Activated CD8-positive, alpha-beta T cell treated with anti-CD3 and anti-CD28 coated beads, Interleukin-2, amount 10 ng/mL, durations not matched to agents 7 days and 5 days (primary cell): Measurements from ENCODE around the gene PCDHB16. TPM values are rescaled to one million over a fixed set of nuclear protein-coding genes. Genes with fewer than 3 reads are reported as not detected.
"Not testable (repeated sequence)": the region's sequence is repeated elsewhere in the genome, so short reads cannot be mapped to it uniquely, and the experiment has no call there.

Experiments used
- ATAC-seq: fragments of 150-1000 bp; cut with Tn5 transposase; one replicate; pipeline ENCODE4 v1.10.0; 2021; ENCODE audit warnings: moderate library complexity
- CTCF ChIA-PET: fragments of 350-600 bp; sonication (Branson Sonifier 250); formaldehyde crosslinking; loops from one replicate; lab custom pipeline; 2021; ENCODE audit warnings: antibody characterized with exemption; lab: Charles Lee
- POLR2A ChIA-PET: fragments of 350-600 bp; sonication (Branson Sonifier 250); formaldehyde crosslinking; loops from one replicate; lab custom pipeline; 2021; ENCODE audit warnings: antibody characterized with exemption; lab: Charles Lee
- DNase-seq: peaks from one replicate; pipeline ENCODE4 v3.0.0-alpha.2; 2020
- H3K27ac Mint-ChIP-seq: one replicate; pipeline ENCODE4 v1.8.0; 2021; ENCODE audit warnings: mild to moderate bottlenecking, mixed read lengths
- H3K27me3 Mint-ChIP-seq: one replicate; pipeline ENCODE4 v1.8.0; 2021; ENCODE audit warnings: low read depth, mixed read lengths
- H3K36me3 Mint-ChIP-seq: one replicate; pipeline ENCODE4 v1.8.0; 2021; ENCODE audit warnings: low read depth, mixed read lengths
- H3K4me1 Mint-ChIP-seq: one replicate; pipeline ENCODE4 v1.8.0; 2021; ENCODE audit warnings: low read depth, mixed read lengths
- H3K4me3 Mint-ChIP-seq: one replicate; pipeline ENCODE4 v1.8.0; 2021; ENCODE audit warnings: mild to moderate bottlenecking, mixed read lengths
- H3K9me3 Mint-ChIP-seq: one replicate; pipeline ENCODE4 v1.8.0; 2022; ENCODE audit warnings: mixed read lengths; ENCODE audit not compliant: insufficient read depth
- total RNA-seq, 2 experiments: library from RNA; stranded (reverse); gene quantifications; one replicate each; pipeline ENCODE4 v1.2.3, GENCODE V29; 2021

Gene PCDHB16
- total RNA-seq, 2 experiments from 2014 or later, result not detected

- H3K36me3 Mint-ChIP-seq, ATAC-seq, H3K27me3 Mint-ChIP-seq, H3K4me1 Mint-ChIP-seq, H3K4me3 Mint-ChIP-seq, POLR2A ChIA-PET, H3K27ac Mint-ChIP-seq, DNase-seq, CTCF ChIA-PET: not testable (repeated sequence)
- H3K9me3 Mint-ChIP-seq, result peaks cover 36% of the 10 kb centered on the region
These were observed 6.9 kb downstream of the PCDHB16 start for GRCh38 chr5:141189131-141189530.

- no peak for ATAC-seq
- Mint-ChIP-seq H3K4me1 (no peaks in the 10 kb centered on the region), H3K9me3 (peaks cover 17% of the 10 kb centered on the region), H3K4me3 (no peak within 1 kb of the TSS), H3K27ac (no peak within 1 kb of the TSS), H3K36me3 (peaks cover 3% of the 10 kb centered on the region), H3K27me3 (peaks cover 4% of the 10 kb centered on the region)
- ChIA-PET POLR2A (no interaction called here), CTCF (interaction anchor here (1.5 to 1.6 kb wide), 2 partner anchors 10 to 229 kb away, joined by 3 to 4 read pairs; partner anchors contain the start of gene PCDHGA11)
- DNase-seq, result peak; percentile 33
These were observed 10.0 kb downstream of the PCDHB16 start, which contains the start of gene PCDHB10 for GRCh38 chr5:141192110-141192725. Gene PCDHB10, plus strand, starts transcription at chr5:141192353. Its CDS starts 200 bp downstream, at chr5:141192553.

- CTCF ChIA-PET, H3K36me3 Mint-ChIP-seq, H3K27me3 Mint-ChIP-seq, DNase-seq, H3K4me3 Mint-ChIP-seq, H3K4me1 Mint-ChIP-seq, ATAC-seq, POLR2A ChIA-PET, H3K27ac Mint-ChIP-seq: not testable (repeated sequence)
- H3K9me3 Mint-ChIP-seq, result peaks cover 12% of the 10 kb centered on the region
These were observed 12.1 kb downstream of the PCDHB16 start for GRCh38 chr5:141194332-141194731.

- Mint-ChIP-seq H3K9me3 (peaks cover 24% of the 10 kb centered on the region), H3K4me3 (no peak overlapping the region), H3K27ac (no peak overlapping the region), H3K36me3 (no peaks in the 10 kb centered on the region), H3K27me3 (no peaks in the 10 kb centered on the region), H3K4me1 (no peaks in the 10 kb centered on the region)
- ChIA-PET CTCF (interaction anchor here (1.7 kb wide), 1 partner anchor 9 kb away, joined by 5 read pairs; the partner anchor contains the start of gene PCDHB9), POLR2A (no interaction called here)
- DNase-seq, result no peak
- no peak for ATAC-seq
These were observed 14.2 kb downstream of the PCDHB16 start for GRCh38 chr5:141196363-141196762.

GRCh38 chr5:141199359-141200235, 17.4 kb downstream of the PCDHB16 start, which contains the start of gene PCDHB11:
Gene PCDHB11, plus strand, starts transcription at chr5:141199627. Its CDS starts 148 bp downstream, at chr5:141199775.
- Mint-ChIP-seq H3K4me1 (no peaks in the 10 kb centered on the region), H3K36me3 (no peaks in the 10 kb centered on the region), H3K9me3 (peaks cover 17% of the 10 kb centered on the region), H3K27me3 (no peaks in the 10 kb centered on the region), H3K4me3 (no peak within 1 kb of the TSS), H3K27ac (no peak within 1 kb of the TSS)
- DNase-seq (no peak), ATAC-seq (no peak)
- ChIA-PET CTCF (interaction anchor here (1.5 kb wide), 1 partner anchor 34 kb away, joined by 3 read pairs; no protein-coding TSS in a partner anchor), POLR2A (no interaction called here)

GRCh38 chr5:141201126-141201525, 18.9 kb downstream of the PCDHB16 start:
- H3K4me1 Mint-ChIP-seq, ATAC-seq, H3K27me3 Mint-ChIP-seq, H3K36me3 Mint-ChIP-seq, H3K4me3 Mint-ChIP-seq, CTCF ChIA-PET, POLR2A ChIA-PET, H3K27ac Mint-ChIP-seq, DNase-seq: not testable (repeated sequence)
- peaks cover 17% of the 10 kb centered on the region for H3K9me3 Mint-ChIP-seq

GRCh38 chr5:141201646-141202045, 19.5 kb downstream of the PCDHB16 start:
- H3K4me3 Mint-ChIP-seq, ATAC-seq, POLR2A ChIA-PET, H3K36me3 Mint-ChIP-seq, CTCF ChIA-PET, DNase-seq, H3K27me3 Mint-ChIP-seq, H3K4me1 Mint-ChIP-seq: not testable (repeated sequence)
- Mint-ChIP-seq H3K27ac (peak overlapping the region; percentile 49), H3K9me3 (peaks cover 17% of the 10 kb centered on the region)

- no peak for DNase-seq
- Mint-ChIP-seq H3K4me3 (no peak within 1 kb of the TSS), H3K36me3 (peaks cover 5% of the 10 kb centered on the region), H3K4me1 (no peaks in the 10 kb centered on the region), H3K27me3 (peaks cover 7% of the 10 kb centered on the region), H3K27ac (no peak within 1 kb of the TSS), H3K9me3 (peaks cover 14% of the 10 kb centered on the region)
- ChIA-PET POLR2A (no interaction called here), CTCF (interaction anchor here (0.7 kb wide), 1 partner anchor 9 kb away, joined by 3 read pairs; no protein-coding TSS in a partner anchor)
- no peak for ATAC-seq
These were observed 26.3 kb downstream of the PCDHB16 start, which contains the start of gene PCDHB12 for GRCh38 chr5:141208478-141208877. Gene PCDHB12, plus strand, starts transcription at chr5:141208719. Its CDS starts 189 bp downstream, at chr5:141208908.

- H3K27ac Mint-ChIP-seq, ATAC-seq, H3K4me3 Mint-ChIP-seq, H3K36me3 Mint-ChIP-seq, DNase-seq, CTCF ChIA-PET, POLR2A ChIA-PET, H3K4me1 Mint-ChIP-seq: not testable (repeated sequence)
- peaks cover 16% of the 10 kb centered on the region for H3K27me3 Mint-ChIP-seq
- peaks cover 22% of the 10 kb centered on the region for H3K9me3 Mint-ChIP-seq
These were observed 28.1 kb downstream of the PCDHB16 start for GRCh38 chr5:141210281-141210680.

- POLR2A ChIA-PET, H3K36me3 Mint-ChIP-seq, ATAC-seq, DNase-seq, CTCF ChIA-PET, H3K4me3 Mint-ChIP-seq, H3K27ac Mint-ChIP-seq, H3K4me1 Mint-ChIP-seq: not testable (repeated sequence)
- Mint-ChIP-seq H3K27me3 (peaks cover 17% of the 10 kb centered on the region), H3K9me3 (peaks cover 25% of the 10 kb centered on the region)
These were observed 28.7 kb downstream of the PCDHB16 start for GRCh38 chr5:141210849-141211248.

GRCh38 chr5:141213656-141214339, 31.6 kb downstream of the PCDHB16 start, which contains the start of gene PCDHB13:
Gene PCDHB13, plus strand, starts transcription at chr5:141213919. Its CDS starts 205 bp downstream, at chr5:141214124.
- POLR2A ChIA-PET, H3K27ac Mint-ChIP-seq, ATAC-seq, CTCF ChIA-PET, H3K36me3 Mint-ChIP-seq, H3K4me3 Mint-ChIP-seq, H3K4me1 Mint-ChIP-seq, DNase-seq: not testable (repeated sequence)
- Mint-ChIP-seq H3K27me3 (peaks cover 18% of the 10 kb centered on the region), H3K9me3 (peaks cover 27% of the 10 kb centered on the region)
